HepG2 (cell line): ENCODE data around the gene PDE9A. TPM values are rescaled to one million over a fixed set of nuclear protein-coding genes. Genes with fewer than 3 reads are reported as not detected.

Source experiments
- ATAC-seq: fragments of 200-7000 bp; cut with Tn5 transposase; 3 replicates; pipeline ENCODE4 v1.9.1; 2020; ENCODE audit warnings: mild to moderate bottlenecking, moderate library complexity
- BruUV-seq: library from RNA; stranded (reverse); fragments of 400-500 nt; replicated peaks from 2 replicates; lab custom pipeline; 2021; lab: Mats Ljungman, UMichigan
- CTCF ChIA-PET: fragments of 300-600 bp; formaldehyde crosslinking; extraction: SDS; loops from one replicate; lab custom pipeline; 2021; ENCODE audit warnings: low total read pairs, inconsistent platforms, low intra/inter-chr PET ratio; lab: Yijun Ruan, JAX
- POLR2A ChIA-PET: fragments of 350-600 bp; sonication (Branson Sonifier 250); formaldehyde crosslinking; loops from one replicate; lab custom pipeline; 2020; ENCODE audit warnings: antibody characterized with exemption, inconsistent platforms; lab: Yijun Ruan, JAX
- DNase-seq: peaks from one replicate; pipeline ENCODE4 v3.0.0-alpha.2; 2015; ENCODE audit warnings: low spot score
- FAIRE-seq: peaks from 3 replicates; lab custom pipeline; 2011; peaks lifted over from hg19 to GRCh38; lab: Jason Lieb, UNC
- H2AFZ ChIP-seq: one replicate; pipeline ENCODE4 v1.6.1; 2011; ENCODE audit warnings: low read length, inconsistent platforms
- H3K27ac ChIP-seq: fragments of 300-600 bp; 3 replicates; pipeline ENCODE4 v1.8.0; 2011; ENCODE audit warnings: mixed run types, mild to moderate bottlenecking, mixed read lengths, low read length, inconsistent platforms; ENCODE audit not compliant: insufficient read depth; ENCODE audit errors: extremely low read length
- H3K27me3 ChIP-seq, 2 experiments: fragments of 200-600 bp in 1 of 2; 2 replicates in 1 of 2; 3 replicates in 1 of 2; pipeline versions ENCODE4 v1.6.0 to v1.8.0; 2011; ENCODE audit warnings: low read length in 2 of 2, mild to moderate bottlenecking in 2 of 2, moderate library complexity in 2 of 2, inconsistent platforms in 1 of 2; ENCODE audit not compliant: insufficient read depth in 2 of 2, control insufficient read depth in 1 of 2
- H3K36me3 ChIP-seq, 2 experiments: fragments of 200-600 bp in 1 of 2; replicated peaks in 1 of 2; 2 replicates in 1 of 2; 3 replicates in 1 of 2; pipeline versions ENCODE4 v1.5.1 to v1.8.0; 2011; ENCODE audit warnings: low read length in 2 of 2, inconsistent platforms in 1 of 2; ENCODE audit not compliant: insufficient read depth in 2 of 2, control insufficient read depth in 1 of 2
- H3K4me1 ChIP-seq: 2 replicates; pipeline ENCODE4 v1.5.1; 2012; ENCODE audit warnings: low read length, inconsistent platforms; ENCODE audit not compliant: insufficient read depth
- H3K4me2 ChIP-seq: 2 replicates; pipeline ENCODE4 v1.6.0; 2011; ENCODE audit warnings: low read depth, low read length, inconsistent platforms
- H3K4me3 ChIP-seq, 3 experiments: fragments of 200-600 bp in 1 of 3; sonication (generic), shearing (Covaris generic) in 1 of 3; replicated peaks in 1 of 3; 2 replicates each; pipeline ENCODE4 v1.5.1; 2011 to 2016; ENCODE audit warnings: low read length in 3 of 3, inconsistent platforms in 2 of 3, low read depth in 2 of 3, mild to moderate bottlenecking in 2 of 3, control low read depth in 1 of 3, mixed read lengths in 1 of 3; ENCODE audit not compliant: insufficient read depth in 1 of 3
- H3K79me2 ChIP-seq: one replicate; pipeline ENCODE4 v1.6.1; 2011; ENCODE audit warnings: low read length, inconsistent platforms; ENCODE audit not compliant: insufficient read depth
- H3K9ac ChIP-seq: 2 replicates; pipeline ENCODE4 v1.6.0; 2011; ENCODE audit warnings: mild to moderate bottlenecking, low read depth, low read length, inconsistent platforms; ENCODE audit not compliant: insufficient read depth
- H3K9me3 ChIP-seq: 2 replicates; pipeline ENCODE4 v1.5.1; 2012; ENCODE audit warnings: mild to moderate bottlenecking, low read length
- H4K20me1 ChIP-seq: 2 replicates; pipeline ENCODE4 v1.6.0; 2011; ENCODE audit warnings: inconsistent platforms, mild to moderate bottlenecking, low read length, moderate library complexity; ENCODE audit not compliant: insufficient read depth
- AGO1 ChIP-seq: fragments of 200-400 bp; formaldehyde crosslinking; IDR thresholded peaks from 2 replicates; pipeline ENCODE4 v1.6.1; 2017; ENCODE audit warnings: mild to moderate bottlenecking, low read depth, low read length, moderate library complexity; ENCODE audit not compliant: poor library complexity, severe bottlenecking
- CBX5 ChIP-seq: sonication (generic); formaldehyde crosslinking; IDR thresholded peaks from 2 replicates; pipeline ENCODE4 v1.4.0; 2020; ENCODE audit warnings: missing genetic modification reagents, borderline replicate concordance
- CTCF ChIP-seq: sonication (generic); formaldehyde crosslinking; IDR thresholded peaks from 2 replicates; pipeline ENCODE4 v1.5.0; 2020; ENCODE audit warnings: mild to moderate bottlenecking, missing genetic modification reagents, moderate library complexity
- GATAD2A ChIP-seq: IDR thresholded peaks from 2 replicates; pipeline ENCODE4 v1.6.1; 2016
- GPBP1L1 ChIP-seq: sonication (generic); formaldehyde crosslinking; IDR thresholded peaks from 2 replicates; pipeline ENCODE4 v1.5.0; 2020; ENCODE audit warnings: mild to moderate bottlenecking, missing genetic modification reagents
- MZF1 ChIP-seq: sonication (generic); formaldehyde crosslinking; IDR thresholded peaks from 2 replicates; pipeline ENCODE4 v1.8.1; 2023; ENCODE audit warnings: mild to moderate bottlenecking, missing genetic modification reagents, borderline replicate concordance
- PATZ1 ChIP-seq: sonication (generic); formaldehyde crosslinking; IDR thresholded peaks from 2 replicates; pipeline ENCODE4 v1.4.0; 2020; ENCODE audit warnings: missing genetic modification reagents
- RNF2 ChIP-seq: fragments of 450-650 bp; conservative IDR thresholded peaks from 2 replicates; pipeline ENCODE4 v1.6.1; 2016; ENCODE audit warnings: low read depth
- SALL1 ChIP-seq: sonication (generic); formaldehyde crosslinking; IDR thresholded peaks from 2 replicates; pipeline ENCODE4 v1.8.0; 2022; ENCODE audit warnings: mild to moderate bottlenecking, missing genetic modification reagents
- SKI ChIP-seq: fragments of 450-650 bp; IDR thresholded peaks from one replicate; pipeline ENCODE4 v1.6.1; 2018; ENCODE audit warnings: mild to moderate bottlenecking; ENCODE audit not compliant: partially characterized antibody
- SNAPC2 ChIP-seq: sonication (generic); formaldehyde crosslinking; IDR thresholded peaks from 2 replicates; pipeline ENCODE4 v1.8.1; 2022; ENCODE audit warnings: mild to moderate bottlenecking, missing genetic modification reagents
- XRCC5 ChIP-seq: fragments of 200-400 bp; formaldehyde crosslinking; optimal IDR thresholded peaks from 2 replicates; pipeline ENCODE3; 2017; ENCODE audit warnings: mild to moderate bottlenecking, low read length
- ZBTB21 ChIP-seq: sonication (generic); formaldehyde crosslinking; IDR thresholded peaks from 2 replicates; pipeline ENCODE4 v1.4.0; 2020; ENCODE audit warnings: missing genetic modification reagents
- ZNF180 ChIP-seq: sonication (generic); formaldehyde crosslinking; IDR thresholded peaks from 2 replicates; pipeline ENCODE4 v1.4.0; 2020; ENCODE audit warnings: low read depth, missing genetic modification reagents, borderline replicate concordance
- ZNF451 ChIP-seq: sonication (generic); formaldehyde crosslinking; IDR thresholded peaks from 2 replicates; pipeline ENCODE4 v1.5.0; 2020; ENCODE audit warnings: mild to moderate bottlenecking, missing genetic modification reagents
- ZNF678 ChIP-seq: sonication (generic); formaldehyde crosslinking; IDR thresholded peaks from 2 replicates; pipeline ENCODE4 v1.4.0; 2020; ENCODE audit warnings: mild to moderate bottlenecking, missing genetic modification reagents
- ZUFSP ChIP-seq: sonication (generic); formaldehyde crosslinking; IDR thresholded peaks from 2 replicates; pipeline ENCODE4 v1.9.0; 2021; ENCODE audit warnings: missing genetic modification reagents, mild to moderate bottlenecking, borderline replicate concordance
- WGBS: methylation state at CpG from one replicate; pipeline ENCODE4 v1.1.6; 2017; ENCODE audit warnings: low lambda C conversion rate; 5-methylcytosine and 5-hydroxymethylcytosine counted together
- in situ Hi-C: cut with HindIII; loops from 2 replicates; pipeline ENCODE4 v1.10.0; 2017; ENCODE audit warnings: low pct_unique_long_range_greater_than_20kb; ENCODE audit not compliant: extremely low pct_ligation_motif_present
- intact Hi-C: fragments of 100-400 bp; cut with micrococcal nuclease; formaldehyde crosslinking; loops from one replicate; pipeline ENCODE4 v1.10.0; 2022; ENCODE audit not compliant: unreplicated experiment
- polyA plus RNA-seq, 8 experiments: library from polyadenylated mRNA; depleted of rRNA in 3 of 8; stranded (reverse) in 7 of 8; unstranded in 1 of 8; fragments of >200 nt; fragmentation: Illumina TruSeq in 4 of 8; extraction: Trizol in 4 of 8; gene quantifications; 2 replicates each; pipeline versions ENCODE4 v1.2.1 to v1.2.3, GENCODE V29; 2011 to 2016; ENCODE audit warnings: low read depth in 4 of 8, missing spikeins in 1 of 8, mixed read lengths in 1 of 8; ENCODE audit not compliant: insufficient read depth in 1 of 8
- total RNA-seq, 5 experiments: library from RNA; depleted of rRNA; stranded (reverse); fragments of >200 nt; fragmentation: Illumina TruSeq; extraction: Trizol; gene quantifications; 2 replicates each; pipeline ENCODE4 v1.2.3, GENCODE V29; 2016; ENCODE audit warnings: low read depth in 1 of 5

The PDE9A gene
- total and polyA plus RNA-seq, 2 of the 13 experiments (the other 11 are each of a cell fraction or from before 2014, with no cell fraction given): 4.6 to 19.7 TPM

GRCh38 chr21:42652527-42653230 lies 742 bp upstream of the PDE9A start:
- Histone ChIP-seq H3K4me2 (peak overlapping the region; percentile 62), H3K9ac (no peak overlapping the region), H3K9me3 (no peaks in the 10 kb centered on the region), H3K36me3 (peaks cover 0 to 2% of the 10 kb centered on the region in 2 experiments; a peak in 1 of 5 replicates), H3K79me2 (peaks cover 11% of the 10 kb centered on the region), H3K27ac (no peak overlapping the region), H3K4me3 (peak overlapping the region in 1 of 3 experiments; percentile 38; a peak in 2 of 6 replicates), H3K4me1 (peaks cover 43% of the 10 kb centered on the region), H3K27me3 (peaks cover 4 to 29% of the 10 kb centered on the region in 2 experiments; a peak in 4 of 5 replicates), H4K20me1 (peaks cover 3% of the 10 kb centered on the region; the same call in 1 of the 2 replicates), H2AFZ (no peak overlapping the region)
- WGBS: 58% methylated on average over 17 of the region's 24 CpGs
- FAIRE-seq (no peak), ATAC-seq (peak; percentile 91), DNase-seq (peak; percentile 58)
- in situ Hi-C loops (loop anchor here (10.0 to 25.0 kb wide), 2 partner anchors 110 to 182 kb away; no protein-coding TSS in a partner anchor), intact Hi-C loops (loop anchor here (1.0 to 5.0 kb wide), 3 partner anchors 86 to 166 kb away; no protein-coding TSS in a partner anchor)
- ChIA-PET CTCF (interaction anchor here (1.8 kb wide), 1 partner anchor 165 kb away, joined by 11 read pairs; no protein-coding TSS in a partner anchor), POLR2A (interaction anchor here (1.4 to 1.7 kb wide), 2 partner anchors 12 to 82 kb away, joined by 4 to 5 read pairs; no protein-coding TSS in a partner anchor)
- BruUV-seq: no TSS peak
- no peak for TF ChIP-seq CBX5 (CRISPR knock-in tag)
- TF ChIP-seq SKI: peak; percentile 20
- TF ChIP-seq SNAPC2 (CRISPR knock-in tag): no peak
- TF ChIP-seq GPBP1L1 (CRISPR knock-in tag): no peak
- peak; percentile 79 for TF ChIP-seq XRCC5
- TF ChIP-seq ZNF180 (CRISPR knock-in tag): no peak
- TF ChIP-seq ZUFSP (CRISPR knock-in tag): no peak
- no peak for TF ChIP-seq MZF1 (CRISPR knock-in tag)
- TF ChIP-seq SALL1 (CRISPR knock-in tag): peak; percentile 61
- TF ChIP-seq CTCF: peak; percentile 86
- TF ChIP-seq ZNF678: no peak
- TF ChIP-seq AGO1: peak; percentile 27
- TF ChIP-seq ZBTB21 (CRISPR knock-in tag): no peak
- no peak for TF ChIP-seq RNF2
- TF ChIP-seq ZNF451: no peak
- TF ChIP-seq PATZ1 (CRISPR knock-in tag): peak; percentile 47; the same call in 1 of the 2 replicates
- TF ChIP-seq GATAD2A (CRISPR knock-in tag): peak; percentile 24; the same call in 1 of the 2 replicates
